ENCODE results near the gene TBC1D22A. TPM values are rescaled to one million over a fixed set of nuclear protein-coding genes. Genes with fewer than 3 reads are reported as not detected.
"Not testable (repeated sequence)": the region's sequence is repeated elsewhere in the genome, so short reads cannot be mapped to it uniquely, and the experiment has no call there.

The TBC1D22A gene
- total RNA-seq, 2 donors from 2014 or later: 29.5 to 34.8 TPM

- Mint-ChIP-seq H3K27ac (peak overlapping the region; percentile 25), H3K9me3 (no peaks in the 10 kb centered on the region), H3K27me3 (ENCODE audit: low read depth) (no peaks in the 10 kb centered on the region), H3K4me3 (peak overlapping the region in 1 of 2 donors; percentile 49), H3K4me1 (ENCODE audit: low read depth) (peaks cover 58% of the 10 kb centered on the region), H3K36me3 (ENCODE audit: insufficient read depth in 2 of 2) (peaks cover 0 to 3% of the 10 kb centered on the region in 2 donors)
- DNase-seq: no peak
- ATAC-seq (replicated peaks in 1 of 2): peak in 1 of 2 donors; percentile 21
Observed at GRCh38 chr22:46731246-46732040, 31.0 kb upstream of the TBC1D22A start.

- H3K4me1 Mint-ChIP-seq (ENCODE audit: low read depth): peaks cover 63% of the 10 kb centered on the region
- H3K36me3 Mint-ChIP-seq (ENCODE audit: insufficient read depth in 2 of 2): peaks cover 0 to 5% of the 10 kb centered on the region in 2 donors
- ATAC-seq (replicated peaks in 1 of 2) (no peak), DNase-seq (no peak)
- no peaks in the 10 kb centered on the region for H3K9me3 Mint-ChIP-seq
- H3K4me3 Mint-ChIP-seq: no peak overlapping the region
- no peaks in the 10 kb centered on the region for H3K27me3 Mint-ChIP-seq (ENCODE audit: low read depth)
- H3K27ac Mint-ChIP-seq: peak overlapping the region; percentile 44
Observed at GRCh38 chr22:46732041-46732379, 30.4 kb upstream of the TBC1D22A start.

- Mint-ChIP-seq H3K27me3 (ENCODE audit: low read depth) (no peaks in the 10 kb centered on the region), H3K4me1 (ENCODE audit: low read depth) (peaks cover 68% of the 10 kb centered on the region), H3K27ac (peak overlapping the region; percentile 44), H3K4me3 (no peak overlapping the region), H3K36me3 (ENCODE audit: insufficient read depth in 2 of 2) (peaks cover 0 to 8% of the 10 kb centered on the region in 2 donors), H3K9me3 (no peaks in the 10 kb centered on the region)
- no peak for ATAC-seq (replicated peaks in 1 of 2)
- no peak for DNase-seq
Observed at GRCh38 chr22:46732513-46732912, 29.9 kb upstream of the TBC1D22A start.

GRCh38 chr22:46734213-46734722, 28.2 kb upstream of the TBC1D22A start:
- not testable (repeated sequence) for H3K27me3 Mint-ChIP-seq (ENCODE audit: low read depth); H3K36me3 Mint-ChIP-seq (ENCODE audit: insufficient read depth in 2 of 2); H3K9me3 Mint-ChIP-seq; DNase-seq; ATAC-seq (replicated peaks in 1 of 2)
- peak overlapping the region; percentile 15 to 96 for H3K4me3 Mint-ChIP-seq
- peak overlapping the region; percentile 90 for H3K27ac Mint-ChIP-seq
- peaks cover 61% of the 10 kb centered on the region for H3K4me1 Mint-ChIP-seq (ENCODE audit: low read depth)

- peak overlapping the region; percentile 90 for H3K27ac Mint-ChIP-seq
- H3K4me3 Mint-ChIP-seq: peak overlapping the region; percentile 96
- no peaks in the 10 kb centered on the region for H3K9me3 Mint-ChIP-seq
- peaks cover 0 to 8% of the 10 kb centered on the region in 2 donors for H3K36me3 Mint-ChIP-seq (ENCODE audit: insufficient read depth in 2 of 2)
- ATAC-seq (replicated peaks in 1 of 2): no peak
- no peaks in the 10 kb centered on the region for H3K27me3 Mint-ChIP-seq (ENCODE audit: low read depth)
- peak in 1 of 2 donors; percentile 40 for DNase-seq
- peaks cover 65% of the 10 kb centered on the region for H3K4me1 Mint-ChIP-seq (ENCODE audit: low read depth)
Observed at GRCh38 chr22:46734830-46735453, 27.5 kb upstream of the TBC1D22A start.

- Mint-ChIP-seq H3K9me3 (no peaks in the 10 kb centered on the region), H3K4me1 (ENCODE audit: low read depth) (peaks cover 57% of the 10 kb centered on the region)
Observed at GRCh38 chr22:46735747-46736608, 26.5 kb upstream of the TBC1D22A start.

DNA sequence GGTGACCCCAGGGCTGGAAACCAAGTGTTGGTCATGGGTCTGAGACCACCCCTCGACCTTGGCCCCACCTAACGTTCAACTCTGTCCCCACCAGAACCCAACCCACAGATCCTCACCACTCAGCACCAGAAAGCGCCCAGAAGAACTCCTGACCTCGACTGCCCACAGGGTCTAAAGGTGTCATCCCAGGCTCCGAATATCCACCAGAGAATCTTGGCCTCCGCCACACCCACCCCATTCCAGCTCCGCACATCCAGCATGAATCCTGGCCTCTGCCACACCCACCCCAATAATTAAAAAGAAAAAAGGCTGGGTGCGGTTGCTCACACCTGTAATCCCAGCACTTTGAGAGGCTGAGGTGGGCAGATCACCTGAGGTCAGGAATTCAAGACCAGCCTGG, 25.7 kb upstream of the TBC1D22A start:
- no peaks in the 10 kb centered on the region for H3K9me3 Mint-ChIP-seq
- ATAC-seq (replicated peaks in 1 of 2) (no peak), DNase-seq (no peak)
- H3K36me3 Mint-ChIP-seq (ENCODE audit: insufficient read depth in 2 of 2): peaks cover 0 to 5% of the 10 kb centered on the region in 2 donors
- peaks cover 51% of the 10 kb centered on the region for H3K4me1 Mint-ChIP-seq (ENCODE audit: low read depth)
- H3K27ac Mint-ChIP-seq: peak overlapping the region; percentile 96
- peak overlapping the region; percentile 96 for H3K4me3 Mint-ChIP-seq
- H3K27me3 Mint-ChIP-seq (ENCODE audit: low read depth): no peaks in the 10 kb centered on the region

More at GRCh38 chr22:46735747-46736608, 26.5 kb upstream of the TBC1D22A start:
- ATAC-seq (replicated peaks in 1 of 2): no peak
- DNase-seq: no peak
- peak overlapping the region; percentile 96 for H3K27ac Mint-ChIP-seq
- H3K4me3 Mint-ChIP-seq: peak overlapping the region; percentile 96
- peaks cover 0 to 5% of the 10 kb centered on the region in 2 donors for H3K36me3 Mint-ChIP-seq (ENCODE audit: insufficient read depth in 2 of 2)
- H3K27me3 Mint-ChIP-seq (ENCODE audit: low read depth): no peaks in the 10 kb centered on the region

GRCh38 chr22:46737105-46737975, 25.1 kb upstream of the TBC1D22A start:
- Mint-ChIP-seq H3K27ac (peak overlapping the region; percentile 96), H3K9me3 (no peaks in the 10 kb centered on the region), H3K27me3 (ENCODE audit: low read depth) (no peaks in the 10 kb centered on the region), H3K4me3 (peak overlapping the region; percentile 96), H3K4me1 (ENCODE audit: low read depth) (peaks cover 46% of the 10 kb centered on the region), H3K36me3 (ENCODE audit: insufficient read depth in 2 of 2) (peaks cover 0 to 5% of the 10 kb centered on the region in 2 donors)
- peak; percentile 47 to 50 for DNase-seq
- ATAC-seq (replicated peaks in 1 of 2): peak; percentile 28 to 48

GRCh38 chr22:46737976-46738646, 24.3 kb upstream of the TBC1D22A start, which contains the start of gene CERK:
TSS of gene CERK (minus strand) at chr22:46738252. CDS start at chr22:46738148, 104 bp downstream.
- peaks cover 0 to 10% of the 10 kb centered on the region in 2 donors for H3K36me3 Mint-ChIP-seq (ENCODE audit: insufficient read depth in 2 of 2)
- H3K9me3 Mint-ChIP-seq: no peaks in the 10 kb centered on the region

GRCh38 chr22:46738647-46739093, 23.8 kb upstream of the TBC1D22A start:
- ATAC-seq (replicated peaks in 1 of 2) (peak in 1 of 2 donors; percentile 6), DNase-seq (no peak)
- H3K4me1 Mint-ChIP-seq (ENCODE audit: low read depth): peaks cover 46% of the 10 kb centered on the region
- no peaks in the 10 kb centered on the region for H3K27me3 Mint-ChIP-seq (ENCODE audit: low read depth)
- no peak overlapping the region for H3K27ac Mint-ChIP-seq
- peak overlapping the region; percentile 78 for H3K4me3 Mint-ChIP-seq
- peaks cover 0 to 10% of the 10 kb centered on the region in 2 donors for H3K36me3 Mint-ChIP-seq (ENCODE audit: insufficient read depth in 2 of 2)
- no peaks in the 10 kb centered on the region for H3K9me3 Mint-ChIP-seq

More at GRCh38 chr22:46737976-46738646, 24.3 kb upstream of the TBC1D22A start, which contains the start of gene CERK:
- Mint-ChIP-seq H3K4me3 (peak within 1 kb of the TSS; percentile 96), H3K27ac (peak within 1 kb of the TSS; percentile 96), H3K27me3 (ENCODE audit: low read depth) (no peaks in the 10 kb centered on the region), H3K4me1 (ENCODE audit: low read depth) (peaks cover 46% of the 10 kb centered on the region)
- peak; percentile 64 to 69 for ATAC-seq (replicated peaks in 1 of 2)
- DNase-seq: peak; percentile 61 to 75

- H3K4me3 Mint-ChIP-seq: peak overlapping the region; percentile 78
- peak overlapping the region; percentile 3 for H3K27ac Mint-ChIP-seq
- no peaks in the 10 kb centered on the region for H3K27me3 Mint-ChIP-seq (ENCODE audit: low read depth)
- H3K4me1 Mint-ChIP-seq (ENCODE audit: low read depth): peaks cover 41% of the 10 kb centered on the region
- H3K9me3 Mint-ChIP-seq: no peaks in the 10 kb centered on the region
- ATAC-seq (replicated peaks in 1 of 2) (peak; percentile 75 to 83), DNase-seq (peak; percentile 71 to 77)
- H3K36me3 Mint-ChIP-seq (ENCODE audit: insufficient read depth in 2 of 2): peaks cover 0 to 10% of the 10 kb centered on the region in 2 donors
Observed at GRCh38 chr22:46739094-46739870, 23.2 kb upstream of the TBC1D22A start.

All from activated T-cell treated with anti-CD3 and anti-CD28 coated beads, Interleukin-2, amount 50 U/mL, for 72 hours (primary cell).